Thoracic aorta (tissue), 2 donors: ENCODE measurements around the gene SEMA6D. TPM values are rescaled to one million over a fixed set of nuclear protein-coding genes. Genes with fewer than 3 reads are reported as not detected.

Experiments used
- ATAC-seq: fragments of 150-250 bp; one replicate; pipeline ENCODE4 v1.8.0; 2017; ENCODE audit warnings: low read depth; ENCODE audit not compliant: insufficient number of reproducible peaks, low FRiP score
- DNase-seq: peaks from one replicate; pipeline ENCODE4 v3.0.0-alpha.2; 2020; ENCODE audit warnings: low spot score
- H3K27ac ChIP-seq, 2 donors: fragments of 200-600 bp; sonication (generic); 1 replicate in 1 of 2; 2 replicates in 1 of 2; pipeline ENCODE4 v1.5.1; 2016; ENCODE audit warnings: mild to moderate bottlenecking in 2 of 2, moderate library complexity in 2 of 2
- H3K27me3 ChIP-seq: fragments of 200-600 bp; sonication (generic); replicated peaks from 2 replicates; pipeline ENCODE4 v1.6.0; 2016; ENCODE audit warnings: mild to moderate bottlenecking; ENCODE audit not compliant: insufficient read depth
- H3K36me3 ChIP-seq: fragments of 200-600 bp; sonication (generic); one replicate; pipeline ENCODE4 v1.5.1; 2016
- H3K4me1 ChIP-seq, 2 donors: fragments of 200-600 bp; sonication (generic); 1 replicate in 1 of 2; 2 replicates in 1 of 2; pipeline versions ENCODE4 v1.5.1 to v1.6.0; 2016; ENCODE audit warnings: low read depth in 2 of 2, mild to moderate bottlenecking in 1 of 2; ENCODE audit not compliant: control insufficient read depth in 1 of 2
- H3K4me3 ChIP-seq: fragments of 200-600 bp; sonication (generic); 2 replicates; pipeline ENCODE4 v1.5.1; 2016; ENCODE audit warnings: mild to moderate bottlenecking
- H3K9me3 ChIP-seq: fragments of 200-600 bp; sonication (generic); 2 replicates; pipeline ENCODE4 v1.5.1; 2016
- total RNA-seq, 2 donors: library from RNA; depleted of rRNA; stranded (reverse); fragments of >200 nt; gene quantifications; one replicate each; pipeline versions ENCODE4 v1.1.0 to v1.2.3, GENCODE V29; 2016
- TF ChIP-seq, protein P1 (sequence below): fragments of 200-600 bp; sonication (generic); IDR thresholded peaks from one replicate; pipeline ENCODE4 v1.5.1; 2019; ENCODE audit warnings: antibody characterized with exemption

Gene SEMA6D
- total RNA-seq, 2 donors from 2014 or later: 12.9 to 15.3 TPM

GRCh38 chr15:47741907-47742306 is 24.6 kb downstream of the SEMA6D start:
- ATAC-seq: no peak
- TF ChIP-seq, protein P1, sequence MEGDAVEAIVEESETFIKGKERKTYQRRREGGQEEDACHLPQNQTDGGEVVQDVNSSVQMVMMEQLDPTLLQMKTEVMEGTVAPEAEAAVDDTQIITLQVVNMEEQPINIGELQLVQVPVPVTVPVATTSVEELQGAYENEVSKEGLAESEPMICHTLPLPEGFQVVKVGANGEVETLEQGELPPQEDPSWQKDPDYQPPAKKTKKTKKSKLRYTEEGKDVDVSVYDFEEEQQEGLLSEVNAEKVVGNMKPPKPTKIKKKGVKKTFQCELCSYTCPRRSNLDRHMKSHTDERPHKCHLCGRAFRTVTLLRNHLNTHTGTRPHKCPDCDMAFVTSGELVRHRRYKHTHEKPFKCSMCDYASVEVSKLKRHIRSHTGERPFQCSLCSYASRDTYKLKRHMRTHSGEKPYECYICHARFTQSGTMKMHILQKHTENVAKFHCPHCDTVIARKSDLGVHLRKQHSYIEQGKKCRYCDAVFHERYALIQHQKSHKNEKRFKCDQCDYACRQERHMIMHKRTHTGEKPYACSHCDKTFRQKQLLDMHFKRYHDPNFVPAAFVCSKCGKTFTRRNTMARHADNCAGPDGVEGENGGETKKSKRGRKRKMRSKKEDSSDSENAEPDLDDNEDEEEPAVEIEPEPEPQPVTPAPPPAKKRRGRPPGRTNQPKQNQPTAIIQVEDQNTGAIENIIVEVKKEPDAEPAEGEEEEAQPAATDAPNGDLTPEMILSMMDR: no peak

DNA sequence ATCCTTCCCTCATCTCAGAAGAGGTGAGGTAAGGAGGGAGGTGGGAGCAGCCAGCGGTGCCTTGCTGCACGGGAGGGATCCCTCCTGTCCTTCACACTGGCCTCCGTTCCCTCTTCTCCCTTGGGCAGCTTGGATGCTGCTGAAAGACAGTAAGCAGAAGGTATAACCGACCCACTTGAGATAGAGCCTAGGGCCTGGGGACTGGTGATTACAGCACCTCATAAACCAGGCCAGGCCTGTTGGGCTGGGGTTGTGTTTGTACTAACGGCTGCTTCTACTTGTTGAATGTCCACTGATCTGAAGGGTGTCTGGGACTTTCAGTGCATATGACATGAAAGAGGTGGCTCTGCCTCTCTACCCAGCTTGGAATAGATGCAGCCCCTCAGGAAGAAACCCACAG is 25.0 kb downstream of the SEMA6D start:
- TF ChIP-seq, protein P1: no peak
- H3K4me1 ChIP-seq: no peaks in the 10 kb centered on the region
- H3K27ac ChIP-seq: no peak overlapping the region
- H3K9me3 ChIP-seq: no peaks in the 10 kb centered on the region
- ATAC-seq: no peak
- no peak overlapping the region for H3K4me3 ChIP-seq
- H3K36me3 ChIP-seq: peaks cover 2% of the 10 kb centered on the region
- DNase-seq: no peak
- no peaks in the 10 kb centered on the region for H3K27me3 ChIP-seq

More at GRCh38 chr15:47741907-47742306, 24.6 kb downstream of the SEMA6D start:
- Histone ChIP-seq H3K27me3 (no peaks in the 10 kb centered on the region), H3K4me3 (no peak overlapping the region), H3K27ac (no peak overlapping the region), H3K4me1 (peaks cover 0 to 2% of the 10 kb centered on the region in 2 donors), H3K9me3 (no peaks in the 10 kb centered on the region), H3K36me3 (peaks cover 2% of the 10 kb centered on the region)
- DNase-seq: no peak

GRCh38 chr15:47742742-47743141 is 25.4 kb downstream of the SEMA6D start:
- Histone ChIP-seq H3K4me3 (no peak overlapping the region), H3K9me3 (no peaks in the 10 kb centered on the region), H3K27ac (no peak overlapping the region), H3K27me3 (no peaks in the 10 kb centered on the region), H3K4me1 (no peaks in the 10 kb centered on the region), H3K36me3 (peaks cover 2% of the 10 kb centered on the region)
- ATAC-seq: no peak
- TF ChIP-seq, protein P1: no peak
- no peak for DNase-seq

GRCh38 chr15:47743385-47743784 is 26.1 kb downstream of the SEMA6D start:
- no peak overlapping the region for H3K27ac ChIP-seq
- H3K27me3 ChIP-seq: no peaks in the 10 kb centered on the region
- no peak overlapping the region for H3K4me3 ChIP-seq
- no peaks in the 10 kb centered on the region for H3K9me3 ChIP-seq
- no peaks in the 10 kb centered on the region for H3K4me1 ChIP-seq
- H3K36me3 ChIP-seq: peaks cover 2% of the 10 kb centered on the region
- no peak for DNase-seq
- TF ChIP-seq, protein P1: no peak
- no peak for ATAC-seq

DNA sequence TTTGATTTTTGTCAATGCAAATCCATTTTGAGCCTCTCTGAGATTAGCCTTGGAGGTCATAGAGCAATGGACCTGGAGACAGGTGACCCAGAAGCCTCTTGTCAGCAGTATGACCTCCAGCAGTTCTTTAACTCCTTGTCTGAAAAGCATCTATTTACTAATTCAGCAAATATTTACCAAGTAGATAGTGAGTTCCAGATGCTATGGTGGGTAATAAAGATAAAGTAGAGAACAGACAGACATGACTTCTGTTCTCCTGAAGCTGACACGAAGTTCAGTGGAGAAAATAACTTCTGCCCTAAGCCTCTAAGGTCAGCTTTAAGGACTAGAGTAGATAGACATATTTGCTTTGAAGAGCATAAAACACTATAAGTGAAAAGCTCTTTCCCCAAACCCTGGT is 26.6 kb downstream of the SEMA6D start:
- TF ChIP-seq, protein P1: no peak
- ATAC-seq (no peak), DNase-seq (no peak)
- Histone ChIP-seq H3K4me3 (no peak overlapping the region), H3K27ac (no peak overlapping the region), H3K36me3 (peaks cover 2% of the 10 kb centered on the region), H3K9me3 (no peaks in the 10 kb centered on the region), H3K27me3 (no peaks in the 10 kb centered on the region), H3K4me1 (no peaks in the 10 kb centered on the region)
